B cell (primary cell): ENCODE measurements around the gene MAEA. TPM values are rescaled to one million over a fixed set of nuclear protein-coding genes. Genes with fewer than 3 reads are reported as not detected.

ENCODE experiments used
- ATAC-seq: fragments of 200-7000 bp; cut with Tn5 transposase; one replicate; pipeline ENCODE4 v1.10.0; 2021; ENCODE audit warnings: low read depth, mild to moderate bottlenecking, moderate number of reproducible peaks, moderate library complexity
- CTCF ChIA-PET: fragments of 350-600 bp; sonication (Branson Sonifier 250); formaldehyde crosslinking; loops from one replicate; lab custom pipeline; 2021; ENCODE audit warnings: antibody characterized with exemption, inconsistent platforms; lab: Charles Lee
- POLR2A ChIA-PET: fragments of 350-600 bp; sonication (Branson Sonifier 250); formaldehyde crosslinking; loops from one replicate; lab custom pipeline; 2021; ENCODE audit warnings: antibody characterized with exemption; lab: Charles Lee
- DNase-seq: peaks from one replicate; pipeline ENCODE4 v3.0.0; 2013
- H2AFZ ChIP-seq: 2 replicates; pipeline ENCODE4 v1.6.1; 2012; ENCODE audit warnings: mild to moderate bottlenecking, low read depth, low read length; ENCODE audit not compliant: insufficient read depth, poor library complexity, severe bottlenecking
- H3K27ac ChIP-seq, 2 donors: 1 replicate in 1 of 2; 2 replicates in 1 of 2; pipeline ENCODE4 v1.5.1; 2012 to 2013; ENCODE audit warnings: low read length in 2 of 2, mild to moderate bottlenecking in 2 of 2, moderate library complexity in 1 of 2
- H3K27me3 ChIP-seq, 4 experiments: fragments of 200-600 bp in 1 of 4; sonication (generic) in 1 of 4; replicated peaks in 1 of 4; 1 replicate in 2 of 4; 2 replicates in 2 of 4; pipeline versions ENCODE4 v1.6.1 to v1.7.0; 2013 to 2016; ENCODE audit warnings: low read length in 3 of 4, mild to moderate bottlenecking in 2 of 4, mixed read lengths in 1 of 4, moderate library complexity in 1 of 4; ENCODE audit not compliant: insufficient read depth in 4 of 4, control insufficient read depth in 3 of 4; ENCODE audit errors: control extremely low read depth in 1 of 4
- H3K36me3 ChIP-seq, 2 experiments: replicated peaks in 1 of 2; 1 replicate in 1 of 2; 2 replicates in 1 of 2; pipeline versions ENCODE4 v1.6.1 to v1.7.1; 2013; ENCODE audit warnings: low read length in 1 of 2; ENCODE audit not compliant: insufficient read depth in 2 of 2, control insufficient read depth in 1 of 2; ENCODE audit errors: control extremely low read depth in 1 of 2, extremely low read depth in 1 of 2
- H3K4me1 ChIP-seq, 2 donors: fragments of 200-600 bp in 1 of 2; sonication (generic) in 1 of 2; 1 replicate in 1 of 2; 2 replicates in 1 of 2; pipeline versions ENCODE4 v1.5.1 to v1.6.1; 2013 to 2017; ENCODE audit warnings: low read length in 2 of 2; ENCODE audit not compliant: control insufficient read depth in 2 of 2, insufficient read depth in 2 of 2
- H3K4me2 ChIP-seq: replicated peaks from 2 replicates; pipeline ENCODE3; 2012; ENCODE audit warnings: mild to moderate bottlenecking, low read depth, low read length; ENCODE audit not compliant: poor library complexity, severe bottlenecking
- H3K4me3 ChIP-seq, 5 experiments: fragments of 200-600 bp in 1 of 5; sonication (generic) in 1 of 5; 1 replicate in 3 of 5; 2 replicates in 2 of 5; pipeline versions ENCODE4 v1.5.1 to v1.7.0; 2011 to 2016; ENCODE audit warnings: low read length in 4 of 5, mild to moderate bottlenecking in 4 of 5, low read depth in 2 of 5, control low read depth in 1 of 5, moderate library complexity in 1 of 5; ENCODE audit not compliant: insufficient read depth in 1 of 5; ENCODE audit errors: control extremely low read depth in 1 of 5, extremely low read depth in 1 of 5
- H3K79me2 ChIP-seq: fragments of 200-600 bp; sonication (generic); one replicate; pipeline ENCODE4 v1.6.0; 2016; ENCODE audit warnings: low read length; ENCODE audit not compliant: control insufficient read depth, insufficient read depth
- H3K9ac ChIP-seq: fragments of 200-600 bp; sonication (generic); 2 replicates; pipeline ENCODE4 v1.6.1; 2017; ENCODE audit warnings: mild to moderate bottlenecking, low read length, moderate library complexity
- H3K9me3 ChIP-seq, 3 donors: one replicate each; pipeline versions ENCODE4 v1.6.1 to v1.7.1; 2013; ENCODE audit warnings: low read length in 2 of 3; ENCODE audit not compliant: control insufficient read depth in 2 of 3, insufficient read depth in 1 of 3; ENCODE audit errors: control extremely low read depth in 1 of 3
- H4K20me1 ChIP-seq: 2 replicates; pipeline ENCODE4 v1.6.0; 2012; ENCODE audit warnings: mild to moderate bottlenecking, low read length; ENCODE audit not compliant: insufficient read depth, control insufficient read depth, poor library complexity, severe bottlenecking
- H3K27ac Mint-ChIP-seq: one replicate; pipeline ENCODE4 v1.8.0; 2021; ENCODE audit warnings: mixed read lengths
- H3K27me3 Mint-ChIP-seq: one replicate; pipeline ENCODE4 v1.8.0; 2021; ENCODE audit warnings: mixed read lengths
- H3K4me1 Mint-ChIP-seq: one replicate; pipeline ENCODE4 v1.8.0; 2021; ENCODE audit warnings: mixed read lengths
- H3K4me3 Mint-ChIP-seq: one replicate; pipeline ENCODE4 v1.8.0; 2021; ENCODE audit warnings: mixed read lengths
- H3K9me3 Mint-ChIP-seq: one replicate; pipeline ENCODE4 v1.8.0; 2022; ENCODE audit warnings: mixed read lengths; ENCODE audit not compliant: insufficient read depth
- EZH2 ChIP-seq: IDR thresholded peaks from 2 replicates; pipeline ENCODE4 v1.6.1; 2012; ENCODE audit warnings: borderline replicate concordance, low read depth, mild to moderate bottlenecking, moderate library complexity, low read length; ENCODE audit not compliant: insufficient read depth, poor library complexity, severe bottlenecking
- WGBS: methylation state at CpG from one replicate; pipeline ENCODE4 v1.1.5; 2013; ENCODE audit warnings: missing lambda C conversion rate; ENCODE audit not compliant: insufficient coverage; 5-methylcytosine and 5-hydroxymethylcytosine counted together
- intact Hi-C: fragments of 100-400 bp; cut with micrococcal nuclease; formaldehyde crosslinking; loops from one replicate; pipeline ENCODE4 v1.10.0; 2022
- polyA plus RNA-seq: library from polyadenylated mRNA; depleted of rRNA; stranded (reverse); fragments of >200 nt; gene quantifications from 2 replicates; pipeline ENCODE4 v1.2.3, GENCODE V29; 2012
- total RNA-seq, 2 donors: library from RNA; stranded (reverse); fragments of 120-200 nt in 1 of 2; gene quantifications; 1 replicate in 1 of 2; 2 replicates in 1 of 2; pipeline versions ENCODE4 v1.2.3 to v1.2.4, GENCODE V29; 2013 to 2022
- TF ChIP-seq, protein P1 (sequence below): fragments of 200-600 bp; IDR thresholded peaks from one replicate; pipeline ENCODE4 v1.8.0; 2022; ENCODE audit warnings: antibody characterized with exemption, mild to moderate bottlenecking

The MAEA gene
- total and polyA plus RNA-seq, 2 donors (not counting 1 experiment from before 2014, with no cell fraction given), result 106 to 107 TPM

GRCh38 chr4:1340861-1341260, 51.2 kb downstream of the MAEA start:
- peaks cover 4 to 7% of the 10 kb centered on the region in 2 donors for H3K4me1 ChIP-seq
- H3K27me3 ChIP-seq, result no peaks in the 10 kb centered on the region
- H3K27ac Mint-ChIP-seq, result no peak overlapping the region
- TF ChIP-seq EZH2, result no peak
- TF ChIP-seq, protein P1, sequence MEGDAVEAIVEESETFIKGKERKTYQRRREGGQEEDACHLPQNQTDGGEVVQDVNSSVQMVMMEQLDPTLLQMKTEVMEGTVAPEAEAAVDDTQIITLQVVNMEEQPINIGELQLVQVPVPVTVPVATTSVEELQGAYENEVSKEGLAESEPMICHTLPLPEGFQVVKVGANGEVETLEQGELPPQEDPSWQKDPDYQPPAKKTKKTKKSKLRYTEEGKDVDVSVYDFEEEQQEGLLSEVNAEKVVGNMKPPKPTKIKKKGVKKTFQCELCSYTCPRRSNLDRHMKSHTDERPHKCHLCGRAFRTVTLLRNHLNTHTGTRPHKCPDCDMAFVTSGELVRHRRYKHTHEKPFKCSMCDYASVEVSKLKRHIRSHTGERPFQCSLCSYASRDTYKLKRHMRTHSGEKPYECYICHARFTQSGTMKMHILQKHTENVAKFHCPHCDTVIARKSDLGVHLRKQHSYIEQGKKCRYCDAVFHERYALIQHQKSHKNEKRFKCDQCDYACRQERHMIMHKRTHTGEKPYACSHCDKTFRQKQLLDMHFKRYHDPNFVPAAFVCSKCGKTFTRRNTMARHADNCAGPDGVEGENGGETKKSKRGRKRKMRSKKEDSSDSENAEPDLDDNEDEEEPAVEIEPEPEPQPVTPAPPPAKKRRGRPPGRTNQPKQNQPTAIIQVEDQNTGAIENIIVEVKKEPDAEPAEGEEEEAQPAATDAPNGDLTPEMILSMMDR, result no peak
- H3K4me3 Mint-ChIP-seq, result no peak overlapping the region
- no peaks in the 10 kb centered on the region for H3K9me3 Mint-ChIP-seq
- no peak overlapping the region for H3K4me2 ChIP-seq
- no peaks in the 10 kb centered on the region for H4K20me1 ChIP-seq
- H3K4me1 Mint-ChIP-seq, result peaks cover 11% of the 10 kb centered on the region
- DNase-seq (no peak), ATAC-seq (no peak)
- peaks cover 0 to 44% of the 10 kb centered on the region in 2 experiments for H3K36me3 ChIP-seq
- H3K79me2 ChIP-seq, result no peaks in the 10 kb centered on the region
- intact Hi-C loops, result no loop called here
- H3K9me3 ChIP-seq, result peaks cover 0 to 9% (median 0%) of the 10 kb centered on the region in 3 donors
- 99% methylated on average over 18 of the region's 20 CpGs for WGBS
- no peak overlapping the region for H3K27ac ChIP-seq
- H3K27me3 Mint-ChIP-seq, result no peaks in the 10 kb centered on the region
- H2AFZ ChIP-seq, result no peak overlapping the region
- ChIA-PET POLR2A (no interaction called here), CTCF (interaction anchor here (0.6 to 0.8 kb wide), 2 partner anchors 22 to 212 kb away, joined by 3 read pairs; no protein-coding TSS in a partner anchor)
- H3K4me3 ChIP-seq, result no peak overlapping the region
- H3K9ac ChIP-seq, result no peak overlapping the region

DNA sequence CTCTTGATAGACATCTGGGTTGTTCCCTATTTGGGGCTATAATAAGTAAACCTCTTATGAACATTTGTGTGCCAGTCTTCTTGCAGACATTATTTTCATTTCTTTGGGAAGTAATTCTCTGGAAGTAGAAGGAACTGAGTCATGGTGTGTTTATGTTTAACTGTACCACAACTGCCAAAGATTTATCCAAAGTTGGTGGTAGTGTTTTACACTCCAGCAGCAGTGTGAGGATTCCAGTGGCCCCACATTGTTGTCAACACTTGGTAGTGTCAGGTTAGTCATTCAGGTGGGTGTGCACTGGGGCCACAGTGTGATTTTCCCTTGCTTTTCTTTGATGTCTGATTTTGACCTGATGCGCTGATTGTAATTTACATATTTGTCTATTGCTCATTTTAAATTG, 52.3 kb downstream of the MAEA start:
- Mint-ChIP-seq H3K27ac (no peak overlapping the region), H3K27me3 (no peaks in the 10 kb centered on the region), H3K4me3 (no peak overlapping the region), H3K4me1 (peaks cover 12% of the 10 kb centered on the region), H3K9me3 (no peaks in the 10 kb centered on the region)
- no peak overlapping the region for H3K4me3 ChIP-seq
- H3K9ac ChIP-seq, result no peak overlapping the region
- H3K9me3 ChIP-seq, result peaks cover 0 to 9% (median 0%) of the 10 kb centered on the region in 3 donors
- no peaks in the 10 kb centered on the region for H3K79me2 ChIP-seq
- no peak for ATAC-seq
- H3K4me1 ChIP-seq, result peaks cover 4 to 9% of the 10 kb centered on the region in 2 donors
- H4K20me1 ChIP-seq, result no peaks in the 10 kb centered on the region
- ChIA-PET POLR2A (no interaction called here), CTCF (no interaction called here)
- H3K27ac ChIP-seq, result no peak overlapping the region
- DNase-seq, result no peak
- intact Hi-C loops, result no loop called here
- TF ChIP-seq, protein P1, result no peak
- no peak for TF ChIP-seq EZH2
- H2AFZ ChIP-seq, result no peak overlapping the region
- peaks cover 0 to 38% of the 10 kb centered on the region in 2 experiments for H3K36me3 ChIP-seq
- no CpG with 5 or more reads among the region's 1 CpG for WGBS
- H3K4me2 ChIP-seq, result no peak overlapping the region
- no peaks in the 10 kb centered on the region for H3K27me3 ChIP-seq
